ENCODE data around the gene TAC4. TPM values are rescaled to one million over a fixed set of nuclear protein-coding genes. Genes with fewer than 3 reads are reported as not detected.
A peak's percentile ranks its signal among the peaks of the same experiment; 100 is the strongest.

TAC4 gene
- total RNA-seq, 1 experiment from 2014 or later, result not detected

- TF ChIP-seq, protein P1, sequence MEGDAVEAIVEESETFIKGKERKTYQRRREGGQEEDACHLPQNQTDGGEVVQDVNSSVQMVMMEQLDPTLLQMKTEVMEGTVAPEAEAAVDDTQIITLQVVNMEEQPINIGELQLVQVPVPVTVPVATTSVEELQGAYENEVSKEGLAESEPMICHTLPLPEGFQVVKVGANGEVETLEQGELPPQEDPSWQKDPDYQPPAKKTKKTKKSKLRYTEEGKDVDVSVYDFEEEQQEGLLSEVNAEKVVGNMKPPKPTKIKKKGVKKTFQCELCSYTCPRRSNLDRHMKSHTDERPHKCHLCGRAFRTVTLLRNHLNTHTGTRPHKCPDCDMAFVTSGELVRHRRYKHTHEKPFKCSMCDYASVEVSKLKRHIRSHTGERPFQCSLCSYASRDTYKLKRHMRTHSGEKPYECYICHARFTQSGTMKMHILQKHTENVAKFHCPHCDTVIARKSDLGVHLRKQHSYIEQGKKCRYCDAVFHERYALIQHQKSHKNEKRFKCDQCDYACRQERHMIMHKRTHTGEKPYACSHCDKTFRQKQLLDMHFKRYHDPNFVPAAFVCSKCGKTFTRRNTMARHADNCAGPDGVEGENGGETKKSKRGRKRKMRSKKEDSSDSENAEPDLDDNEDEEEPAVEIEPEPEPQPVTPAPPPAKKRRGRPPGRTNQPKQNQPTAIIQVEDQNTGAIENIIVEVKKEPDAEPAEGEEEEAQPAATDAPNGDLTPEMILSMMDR (conservative IDR thresholded peaks at IDR 0.05), result no peak
- peaks cover 5% of the 10 kb centered on the region for H3K79me1 ChIP-seq (ENCODE audit: insufficient read depth, low read depth, low read length, poor library complexity, severe bottlenecking)
- no peaks in the 10 kb centered on the region for H3K9me3 ChIP-seq (ENCODE audit: control insufficient read depth, low read depth, low read length)
- Mint-ChIP-seq H3K4me3 (peak overlapping the region; percentile 54 to 83), H3K27me3 (ENCODE audit: low read depth) (no peaks in the 10 kb centered on the region), H3K4me1 (peaks cover 58 to 59% of the 10 kb centered on the region in 2 experiments), H3K9me3 (no peaks in the 10 kb centered on the region), H3K27ac (peak overlapping the region; percentile 93 to 98 (median 98)), H3K36me3 (ENCODE audit: insufficient read depth in 1 of 3, low read depth in 3 of 3) (peaks cover 31 to 56% (median 55%) of the 10 kb centered on the region in 3 experiments; a peak in 6 of 7 replicates)
- H3K14ac ChIP-seq (ENCODE audit: insufficient read depth, low read length), result no peak overlapping the region; the same call in 1 of the 2 replicates
- H3K56ac ChIP-seq (ENCODE audit: insufficient read length, low read depth, low read length), result no peak overlapping the region
- no peak for DNase-seq
- WGBS (ENCODE audit: extremely low coverage, insufficient read length, low lambda C conversion rate), result no CpG with 5 or more reads among the region's 4 CpGs
- peak overlapping the region; percentile 73 for H3T11ph ChIP-seq (ENCODE audit: low read length)
- no peak overlapping the region for H2BK20ac ChIP-seq (ENCODE audit: low read depth, low read length, poor library complexity, severe bottlenecking)
- H4K91ac ChIP-seq (ENCODE audit: insufficient read length, low read depth, low read length), result no peak overlapping the region
- H3K9ac ChIP-seq (ENCODE audit: extremely low read depth, insufficient read length, low read length), result peak overlapping the region; percentile 47
- H3K4me1 ChIP-seq (ENCODE audit: insufficient read depth, low read length), result peaks cover 16% of the 10 kb centered on the region; the same call in 1 of the 2 replicates
- no peak overlapping the region for H2BK15ac ChIP-seq (ENCODE audit: low read depth, low read length)
- H3K18ac ChIP-seq (ENCODE audit: insufficient read length, low read depth, low read length), result no peak overlapping the region
- no peak overlapping the region for H2BK120ac ChIP-seq (ENCODE audit: low read depth, low read length, poor library complexity, severe bottlenecking)
- H3K23ac ChIP-seq (ENCODE audit: insufficient read length, low read depth, low read length), result no peak overlapping the region
- H2BK5ac ChIP-seq (ENCODE audit: insufficient read length, low read length), result no peak overlapping the region
- no peak overlapping the region for H2AK5ac ChIP-seq (ENCODE audit: insufficient read length, low read length)
- no peak overlapping the region for H4K8ac ChIP-seq (replicated peaks; ENCODE audit: insufficient read length, low read depth, low read length)
- no peak overlapping the region for H2BK12ac ChIP-seq (ENCODE audit: insufficient read length, low read depth, low read length)
- no peak overlapping the region for H4K5ac ChIP-seq (ENCODE audit: insufficient read length, low read depth, low read length)
- peak overlapping the region; percentile 64 for H3K4me2 ChIP-seq (ENCODE audit: insufficient read depth, insufficient read length, low read length)
- no peak overlapping the region for H3K4ac ChIP-seq (ENCODE audit: low read depth, low read length)
- no peaks in the 10 kb centered on the region for H4K20me1 ChIP-seq (ENCODE audit: control insufficient read depth, insufficient read depth, insufficient read length)
- no peaks in the 10 kb centered on the region for H3K27me3 ChIP-seq (ENCODE audit: insufficient read depth, low read length)
- H3K23me2 ChIP-seq (ENCODE audit: insufficient read length, low read depth, low read length, poor library complexity, severe bottlenecking), result no peaks in the 10 kb centered on the region
- no peak overlapping the region for H2AFZ ChIP-seq (ENCODE audit: low read length)
- peaks cover 7% of the 10 kb centered on the region; the same call in 1 of the 2 replicates for H3K79me2 ChIP-seq (ENCODE audit: insufficient read depth, low read length)
- H3K27ac ChIP-seq (ENCODE audit: insufficient read length, low read depth, low read length), result peak overlapping the region; percentile 93
Observed at GRCh38 chr17:49814781-49815529, 32.9 kb downstream of the TAC4 start.
